IPS-15b (cell line): Measurements from ENCODE around the gene TAF1L.
"Not testable (repeated sequence)": the region's sequence is repeated elsewhere in the genome, so short reads cannot be mapped to it uniquely, and the experiment has no call there.

Source experiments
- H3K27me3 ChIP-seq: one replicate; pipeline ENCODE4 v1.6.1; 2013; ENCODE audit warnings: low read length; ENCODE audit not compliant: control insufficient read depth, insufficient read depth
- H3K36me3 ChIP-seq: one replicate; pipeline ENCODE4 v1.6.1; 2013; ENCODE audit warnings: low read length; ENCODE audit not compliant: control insufficient read depth, insufficient read depth
- H3K4me1 ChIP-seq: one replicate; pipeline ENCODE4 v1.6.1; 2013; ENCODE audit warnings: mild to moderate bottlenecking, low read length; ENCODE audit not compliant: control insufficient read depth, insufficient read depth
- H3K4me3 ChIP-seq: one replicate; pipeline ENCODE4 v1.5.1; 2013; ENCODE audit warnings: low read depth, low read length
- H3K9ac ChIP-seq: one replicate; pipeline ENCODE4 v1.6.1; 2013; ENCODE audit warnings: low read depth, mild to moderate bottlenecking, low read length
- H3K9me3 ChIP-seq: one replicate; pipeline ENCODE4 v1.6.1; 2013; ENCODE audit warnings: mild to moderate bottlenecking, low read length; ENCODE audit not compliant: control insufficient read depth, insufficient read depth

TAF1L gene

GRCh38 chr9:32625320-32625719 lies 10.1 kb downstream of the TAF1L start:
- Histone ChIP-seq H3K36me3 (no peaks in the 10 kb centered on the region), H3K27me3 (no peaks in the 10 kb centered on the region), H3K9ac (no peak overlapping the region), H3K9me3 (no peaks in the 10 kb centered on the region), H3K4me1 (no peaks in the 10 kb centered on the region), H3K4me3 (no peak overlapping the region)

- H3K4me3 ChIP-seq = no peak overlapping the region
- no peaks in the 10 kb centered on the region for H3K4me1 ChIP-seq
- H3K36me3 ChIP-seq = no peaks in the 10 kb centered on the region
- no peak overlapping the region for H3K9ac ChIP-seq
- H3K9me3 ChIP-seq = no peaks in the 10 kb centered on the region
- H3K27me3 ChIP-seq = no peaks in the 10 kb centered on the region
Measured at GRCh38 chr9:32622948-32623347, 12.5 kb downstream of the TAF1L start.

GRCh38 chr9:32618261-32618660 lies 17.2 kb downstream of the TAF1L start:
- Histone ChIP-seq H3K27me3 (no peaks in the 10 kb centered on the region), H3K4me3 (no peak overlapping the region), H3K36me3 (no peaks in the 10 kb centered on the region), H3K9ac (no peak overlapping the region), H3K4me1 (no peaks in the 10 kb centered on the region), H3K9me3 (no peaks in the 10 kb centered on the region)

- no peak overlapping the region for H3K9ac ChIP-seq
- no peaks in the 10 kb centered on the region for H3K27me3 ChIP-seq
- H3K4me1 ChIP-seq = no peaks in the 10 kb centered on the region
- H3K9me3 ChIP-seq = no peaks in the 10 kb centered on the region
- no peaks in the 10 kb centered on the region for H3K36me3 ChIP-seq
- H3K4me3 ChIP-seq = no peak overlapping the region
Measured at GRCh38 chr9:32606811-32607210, 28.7 kb downstream of the TAF1L start.

GRCh38 chr9:32603914-32604852 lies 31.3 kb downstream of the TAF1L start:
- H3K4me3 ChIP-seq = no peak overlapping the region
- no peaks in the 10 kb centered on the region for H3K4me1 ChIP-seq
- H3K27me3 ChIP-seq = no peaks in the 10 kb centered on the region
- H3K9me3 ChIP-seq = no peaks in the 10 kb centered on the region
- no peak overlapping the region for H3K9ac ChIP-seq
- H3K36me3 ChIP-seq = no peaks in the 10 kb centered on the region

- H3K9ac ChIP-seq, H3K4me1 ChIP-seq, H3K9me3 ChIP-seq, H3K27me3 ChIP-seq, H3K36me3 ChIP-seq, H3K4me3 ChIP-seq: not testable (repeated sequence)
Measured at GRCh38 chr9:32599021-32599420, 36.4 kb downstream of the TAF1L start.

GRCh38 chr9:32596936-32597335 lies 38.5 kb downstream of the TAF1L start:
- H3K4me3 ChIP-seq = no peak overlapping the region
- H3K27me3 ChIP-seq = no peaks in the 10 kb centered on the region
- H3K4me1 ChIP-seq = no peaks in the 10 kb centered on the region
- no peak overlapping the region for H3K9ac ChIP-seq
- no peaks in the 10 kb centered on the region for H3K9me3 ChIP-seq
- H3K36me3 ChIP-seq = no peaks in the 10 kb centered on the region

- Histone ChIP-seq H3K4me3 (no peak overlapping the region), H3K36me3 (no peaks in the 10 kb centered on the region)
Measured at GRCh38 chr9:32596096-32596865, 39.2 kb downstream of the TAF1L start.

GRCh38 chr9:32590898-32591297 lies 44.6 kb downstream of the TAF1L start:
- H3K4me1 ChIP-seq = no peaks in the 10 kb centered on the region
- H3K36me3 ChIP-seq = no peaks in the 10 kb centered on the region
- no peak overlapping the region for H3K9ac ChIP-seq
- H3K4me3 ChIP-seq = no peak overlapping the region
- no peaks in the 10 kb centered on the region for H3K27me3 ChIP-seq
- H3K9me3 ChIP-seq = no peaks in the 10 kb centered on the region

More at GRCh38 chr9:32596096-32596865, 39.2 kb downstream of the TAF1L start:
- no peaks in the 10 kb centered on the region for H3K27me3 ChIP-seq
- no peaks in the 10 kb centered on the region for H3K4me1 ChIP-seq
- no peaks in the 10 kb centered on the region for H3K9me3 ChIP-seq
- no peak overlapping the region for H3K9ac ChIP-seq

GRCh38 chr9:32590476-32590875 lies 45.0 kb downstream of the TAF1L start:
- no peak overlapping the region for H3K9ac ChIP-seq
- no peaks in the 10 kb centered on the region for H3K36me3 ChIP-seq
- H3K4me3 ChIP-seq = no peak overlapping the region
- H3K4me1 ChIP-seq = no peaks in the 10 kb centered on the region
- H3K27me3 ChIP-seq = no peaks in the 10 kb centered on the region
- H3K9me3 ChIP-seq = no peaks in the 10 kb centered on the region

- no peaks in the 10 kb centered on the region for H3K4me1 ChIP-seq
- H3K9ac ChIP-seq = no peak overlapping the region
- no peaks in the 10 kb centered on the region for H3K9me3 ChIP-seq
- H3K27me3 ChIP-seq = no peaks in the 10 kb centered on the region
- no peak overlapping the region for H3K4me3 ChIP-seq
- H3K36me3 ChIP-seq = no peaks in the 10 kb centered on the region
Measured at GRCh38 chr9:32589083-32589723, 46.3 kb downstream of the TAF1L start.
